WERI-Rb-1 (cell line): ENCODE data around the gene TCF7L1.
A peak's percentile ranks its signal among the peaks of the same experiment; 100 is the strongest.

Source experiments
- DNase-seq: peaks from one replicate; pipeline ENCODE4 v3.0.0-alpha.2; 2020
- H3K27ac ChIP-seq: fragments of 250-450 bp; sonication (Bioruptor Pico); 2 replicates; pipeline ENCODE4 v1.5.1; 2020; ENCODE audit warnings: mild to moderate bottlenecking, moderate library complexity
- H3K27me3 ChIP-seq: fragments of 250-450 bp; sonication (Bioruptor Pico); 2 replicates; pipeline ENCODE4 v1.5.1; 2021; ENCODE audit warnings: mild to moderate bottlenecking, low read depth, moderate library complexity; ENCODE audit not compliant: insufficient read depth, severe bottlenecking
- H3K36me3 ChIP-seq: fragments of 250-450 bp; sonication (Bioruptor Pico); 2 replicates; pipeline ENCODE4 v1.5.1; 2020; ENCODE audit warnings: mild to moderate bottlenecking, moderate library complexity
- H3K4me3 ChIP-seq: 2 replicates; pipeline ENCODE4 v1.5.1; 2011; ENCODE audit warnings: low read depth, mild to moderate bottlenecking, control low read depth, low read length
- H3K9me3 ChIP-seq: fragments of 250-450 bp; sonication (Bioruptor Pico); 2 replicates; pipeline ENCODE4 v1.5.1; 2021; ENCODE audit warnings: mild to moderate bottlenecking, moderate library complexity; ENCODE audit not compliant: severe bottlenecking
- TF ChIP-seq, protein P1 (sequence below): IDR thresholded peaks from 2 replicates; pipeline ENCODE4 v1.5.1; 2011; ENCODE audit warnings: low read depth, mild to moderate bottlenecking, control low read depth, inconsistent platforms, low read length

The TCF7L1 gene

GRCh38 chr2:85165088-85165690 is 32.0 kb downstream of the TCF7L1 start:
- peak overlapping the region; percentile 67 for H3K27ac ChIP-seq
- H3K36me3 ChIP-seq: no peaks in the 10 kb centered on the region
- no peaks in the 10 kb centered on the region for H3K9me3 ChIP-seq
- H3K27me3 ChIP-seq: no peaks in the 10 kb centered on the region
- TF ChIP-seq, protein P1, sequence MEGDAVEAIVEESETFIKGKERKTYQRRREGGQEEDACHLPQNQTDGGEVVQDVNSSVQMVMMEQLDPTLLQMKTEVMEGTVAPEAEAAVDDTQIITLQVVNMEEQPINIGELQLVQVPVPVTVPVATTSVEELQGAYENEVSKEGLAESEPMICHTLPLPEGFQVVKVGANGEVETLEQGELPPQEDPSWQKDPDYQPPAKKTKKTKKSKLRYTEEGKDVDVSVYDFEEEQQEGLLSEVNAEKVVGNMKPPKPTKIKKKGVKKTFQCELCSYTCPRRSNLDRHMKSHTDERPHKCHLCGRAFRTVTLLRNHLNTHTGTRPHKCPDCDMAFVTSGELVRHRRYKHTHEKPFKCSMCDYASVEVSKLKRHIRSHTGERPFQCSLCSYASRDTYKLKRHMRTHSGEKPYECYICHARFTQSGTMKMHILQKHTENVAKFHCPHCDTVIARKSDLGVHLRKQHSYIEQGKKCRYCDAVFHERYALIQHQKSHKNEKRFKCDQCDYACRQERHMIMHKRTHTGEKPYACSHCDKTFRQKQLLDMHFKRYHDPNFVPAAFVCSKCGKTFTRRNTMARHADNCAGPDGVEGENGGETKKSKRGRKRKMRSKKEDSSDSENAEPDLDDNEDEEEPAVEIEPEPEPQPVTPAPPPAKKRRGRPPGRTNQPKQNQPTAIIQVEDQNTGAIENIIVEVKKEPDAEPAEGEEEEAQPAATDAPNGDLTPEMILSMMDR: no peak
- DNase-seq: peak; percentile 62
- H3K4me3 ChIP-seq: no peak overlapping the region

- Histone ChIP-seq H3K36me3 (no peaks in the 10 kb centered on the region), H3K4me3 (no peak overlapping the region), H3K27me3 (no peaks in the 10 kb centered on the region), H3K27ac (no peak overlapping the region), H3K9me3 (no peaks in the 10 kb centered on the region)
- TF ChIP-seq, protein P1: no peak
- DNase-seq: no peak
Observed at GRCh38 chr2:85166021-85166420, 32.8 kb downstream of the TCF7L1 start.

DNA sequence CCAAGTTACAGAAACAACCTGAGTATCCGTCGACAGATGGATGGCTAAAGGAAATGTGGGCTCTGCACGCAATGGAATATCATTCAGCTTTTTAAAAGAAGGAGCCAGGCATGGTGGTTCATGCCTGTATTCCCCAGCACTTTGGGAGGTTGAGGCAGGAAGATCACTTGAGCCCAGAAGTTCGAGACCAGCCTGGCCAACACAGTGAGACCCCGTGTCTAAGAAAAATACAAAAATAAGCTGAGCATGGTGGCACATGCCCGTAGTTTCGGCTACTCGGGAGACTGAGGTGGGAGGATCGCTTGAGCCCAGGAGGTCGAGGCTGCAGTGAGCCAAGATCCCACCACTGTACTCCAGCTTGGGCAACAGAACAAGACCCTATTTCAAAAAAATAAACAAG is 34.3 kb downstream of the TCF7L1 start:
- TF ChIP-seq, protein P1: no peak

GRCh38 chr2:85168942-85169341 is 35.8 kb downstream of the TCF7L1 start:
- Histone ChIP-seq H3K27ac (no peak overlapping the region), H3K9me3 (no peaks in the 10 kb centered on the region), H3K27me3 (no peaks in the 10 kb centered on the region), H3K4me3 (no peak overlapping the region), H3K36me3 (no peaks in the 10 kb centered on the region)
- TF ChIP-seq, protein P1: no peak
- DNase-seq: no peak

More for the DNA sequence above, 34.3 kb downstream of the TCF7L1 start:
- H3K27me3 ChIP-seq: no peaks in the 10 kb centered on the region
- H3K36me3 ChIP-seq: no peaks in the 10 kb centered on the region
- DNase-seq: no peak
- no peak overlapping the region for H3K27ac ChIP-seq
- no peak overlapping the region for H3K4me3 ChIP-seq
- no peaks in the 10 kb centered on the region for H3K9me3 ChIP-seq

DNA sequence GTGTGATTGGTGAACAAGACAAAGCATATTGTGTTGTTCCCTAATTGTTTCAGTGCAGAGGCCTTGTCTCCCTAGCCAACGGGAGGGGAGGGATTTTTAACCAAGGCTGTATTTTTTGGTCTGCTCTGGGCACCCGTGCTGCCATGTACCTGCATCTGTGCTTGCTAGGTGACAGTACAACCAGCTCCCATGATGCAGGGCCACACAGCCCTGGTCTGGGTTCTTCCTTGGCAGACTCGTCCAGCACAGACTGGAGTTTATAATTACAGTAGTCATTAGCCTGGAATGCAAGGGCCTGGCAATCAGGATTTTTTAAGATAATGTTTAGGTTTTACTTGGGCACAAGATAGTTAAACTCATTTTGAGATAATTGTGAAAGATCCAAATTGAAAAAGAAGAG is 36.4 kb downstream of the TCF7L1 start:
- no peaks in the 10 kb centered on the region for H3K36me3 ChIP-seq
- H3K4me3 ChIP-seq: no peak overlapping the region
- DNase-seq: no peak
- H3K9me3 ChIP-seq: no peaks in the 10 kb centered on the region
- H3K27ac ChIP-seq: no peak overlapping the region
- H3K27me3 ChIP-seq: no peaks in the 10 kb centered on the region
- TF ChIP-seq, protein P1: no peak

- TF ChIP-seq, protein P1: no peak
- H3K27me3 ChIP-seq: no peaks in the 10 kb centered on the region
- H3K36me3 ChIP-seq: no peaks in the 10 kb centered on the region
- no peak for DNase-seq
- no peak overlapping the region for H3K4me3 ChIP-seq
- H3K9me3 ChIP-seq: no peaks in the 10 kb centered on the region
- no peak overlapping the region for H3K27ac ChIP-seq
Observed at GRCh38 chr2:85170938-85171475, 37.8 kb downstream of the TCF7L1 start.
